Epithelial cell of proximal tubule (primary cell): ENCODE measurements around the gene ABCC10. TPM values are rescaled to one million over a fixed set of nuclear protein-coding genes. Genes with fewer than 3 reads are reported as not detected.
A peak's percentile ranks its signal among the peaks of the same experiment; 100 is the strongest.
"Not testable (repeated sequence)": the region's sequence is repeated elsewhere in the genome, so short reads cannot be mapped to it uniquely, and the experiment has no call there.

Experiments
- DNase-seq: peaks from one replicate; pipeline ENCODE4 v3.0.0-alpha.2; 2011; ENCODE audit warnings: low read depth
- H3K4me3 ChIP-seq: 2 replicates; pipeline ENCODE4 v1.5.1; 2011; ENCODE audit warnings: low read depth, mild to moderate bottlenecking, low read length
- CTCF ChIP-seq: conservative IDR thresholded peaks from 2 replicates; pipeline ENCODE4 v1.5.1; 2012; ENCODE audit warnings: low read depth, mild to moderate bottlenecking, low read length
- total RNA-seq: library from RNA; depleted of rRNA; stranded (reverse); fragments of >200 nt; gene quantifications from 2 replicates; pipeline ENCODE4 v1.2.3, GENCODE V29; 2015

Gene ABCC10
- 10.6 and 19.6 TPM in 2 replicates for total RNA-seq

- peak; percentile 68 for DNase-seq
These were observed at the start of gene ABCC10 for GRCh38 chr6:43427406-43428111. TSS of gene ABCC10 (plus strand) at chr6:43427541. CDS start at chr6:43427979, 438 bp downstream.

GRCh38 chr6:43377710-43378229 is 49.6 kb upstream of the ABCC10 start:
- no peak overlapping the region for H3K4me3 ChIP-seq
- no peak for DNase-seq
- TF ChIP-seq CTCF = no peak

More at GRCh38 chr6:43427406-43428111, at the start of gene ABCC10:
- peak; percentile 44 for TF ChIP-seq CTCF
- peak within 1 kb of the TSS; percentile 94 for H3K4me3 ChIP-seq

- DNase-seq = peak; percentile 22
These were observed 48.7 kb upstream of the ABCC10 start for GRCh38 chr6:43378631-43379030.

GRCh38 chr6:43380858-43381257 is 46.5 kb upstream of the ABCC10 start:
- DNase-seq, H3K4me3 ChIP-seq: not testable (repeated sequence)

More at GRCh38 chr6:43378631-43379030, 48.7 kb upstream of the ABCC10 start:
- H3K4me3 ChIP-seq = no peak overlapping the region
- TF ChIP-seq CTCF = peak; percentile 41

- H3K4me3 ChIP-seq = no peak overlapping the region
- DNase-seq = no peak
- TF ChIP-seq CTCF = no peak
These were observed 44.2 kb upstream of the ABCC10 start for GRCh38 chr6:43383021-43383667.

GRCh38 chr6:43386492-43386891 is 40.8 kb upstream of the ABCC10 start:
- peak; percentile 44 for TF ChIP-seq CTCF
- no peak overlapping the region for H3K4me3 ChIP-seq
- DNase-seq = no peak

GRCh38 chr6:43389730-43390295 is 37.5 kb upstream of the ABCC10 start:
- no peak for TF ChIP-seq CTCF
- H3K4me3 ChIP-seq = no peak overlapping the region
- DNase-seq = no peak

GRCh38 chr6:43390753-43391439 is 36.4 kb upstream of the ABCC10 start:
- not testable (repeated sequence) for H3K4me3 ChIP-seq, DNase-seq
